Neural crest cell (in vitro differentiated cells): ENCODE data around the gene CYTH4. TPM values are rescaled to one million over a fixed set of nuclear protein-coding genes. Genes with fewer than 3 reads are reported as not detected.

Source experiments
- DNase-seq: peaks from one replicate; pipeline ENCODE4 v3.0.0; 2021; ENCODE audit warnings: low read depth, mixed read lengths, low spot score
- H3K27ac Mint-ChIP-seq: one replicate; pipeline ENCODE4 v1.8.0; 2021; ENCODE audit warnings: mild to moderate bottlenecking, mixed read lengths; ENCODE audit not compliant: unreplicated experiment
- H3K27me3 Mint-ChIP-seq: 2 replicates; pipeline ENCODE4 v1.8.0; 2021; ENCODE audit warnings: low read depth, mild to moderate bottlenecking, mixed read lengths
- H3K36me3 Mint-ChIP-seq: 2 replicates; pipeline ENCODE4 v1.8.0; 2021; ENCODE audit warnings: low read depth, mild to moderate bottlenecking, mixed read lengths
- H3K4me1 Mint-ChIP-seq: 2 replicates; pipeline ENCODE4 v1.8.0; 2021; ENCODE audit warnings: mixed read lengths
- H3K4me3 Mint-ChIP-seq: one replicate; pipeline ENCODE4 v1.8.0; 2021; ENCODE audit warnings: mild to moderate bottlenecking, mixed read lengths
- H3K9me3 Mint-ChIP-seq: 2 replicates; pipeline ENCODE4 v1.8.0; 2021; ENCODE audit warnings: mixed read lengths
- CTCF ChIP-seq: fragments of 200-600 bp; sonication (generic); conservative IDR thresholded peaks from 2 replicates; pipeline ENCODE4 v1.5.0; 2021; ENCODE audit warnings: antibody characterized with exemption, mild to moderate bottlenecking
- total RNA-seq: library from RNA; stranded (reverse); gene quantifications from 2 replicates; pipeline ENCODE4 v1.2.1, GENCODE V29; 2021

The CYTH4 gene
- total RNA-seq, 1 donor from 2014 or later, result not detected

GRCh38 chr22:37305887-37306286 is 23.6 kb downstream of the CYTH4 start:
- Mint-ChIP-seq H3K9me3 (no peaks in the 10 kb centered on the region), H3K36me3 (no peaks in the 10 kb centered on the region), H3K4me1 (peaks cover 31% of the 10 kb centered on the region), H3K4me3 (no peak overlapping the region), H3K27me3 (no peaks in the 10 kb centered on the region), H3K27ac (no peak overlapping the region)
- no peak for DNase-seq
- no peak for TF ChIP-seq CTCF

DNA sequence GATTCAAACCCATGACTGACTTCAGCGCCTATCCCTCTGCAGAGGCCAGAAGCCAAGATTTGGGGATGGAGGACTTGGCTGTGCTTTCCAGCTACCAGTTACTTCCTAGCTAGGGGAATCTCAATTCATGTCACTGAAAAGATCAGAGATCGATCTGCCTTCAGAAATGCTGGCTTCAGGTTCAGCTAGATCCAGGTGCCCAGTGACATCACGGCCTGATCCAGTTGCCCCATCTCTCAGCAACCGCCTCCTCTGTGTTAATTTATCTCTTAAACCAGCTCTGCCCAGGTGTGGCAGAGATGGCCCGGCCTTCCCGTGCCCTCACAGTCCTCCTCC is 24.2 kb downstream of the CYTH4 start:
- H3K4me1 Mint-ChIP-seq, result peaks cover 28% of the 10 kb centered on the region
- H3K9me3 Mint-ChIP-seq, result no peaks in the 10 kb centered on the region
- H3K36me3 Mint-ChIP-seq, result no peaks in the 10 kb centered on the region
- no peak overlapping the region for H3K27ac Mint-ChIP-seq
- DNase-seq, result no peak
- H3K27me3 Mint-ChIP-seq, result no peaks in the 10 kb centered on the region
- TF ChIP-seq CTCF, result no peak
- H3K4me3 Mint-ChIP-seq, result no peak overlapping the region

DNA sequence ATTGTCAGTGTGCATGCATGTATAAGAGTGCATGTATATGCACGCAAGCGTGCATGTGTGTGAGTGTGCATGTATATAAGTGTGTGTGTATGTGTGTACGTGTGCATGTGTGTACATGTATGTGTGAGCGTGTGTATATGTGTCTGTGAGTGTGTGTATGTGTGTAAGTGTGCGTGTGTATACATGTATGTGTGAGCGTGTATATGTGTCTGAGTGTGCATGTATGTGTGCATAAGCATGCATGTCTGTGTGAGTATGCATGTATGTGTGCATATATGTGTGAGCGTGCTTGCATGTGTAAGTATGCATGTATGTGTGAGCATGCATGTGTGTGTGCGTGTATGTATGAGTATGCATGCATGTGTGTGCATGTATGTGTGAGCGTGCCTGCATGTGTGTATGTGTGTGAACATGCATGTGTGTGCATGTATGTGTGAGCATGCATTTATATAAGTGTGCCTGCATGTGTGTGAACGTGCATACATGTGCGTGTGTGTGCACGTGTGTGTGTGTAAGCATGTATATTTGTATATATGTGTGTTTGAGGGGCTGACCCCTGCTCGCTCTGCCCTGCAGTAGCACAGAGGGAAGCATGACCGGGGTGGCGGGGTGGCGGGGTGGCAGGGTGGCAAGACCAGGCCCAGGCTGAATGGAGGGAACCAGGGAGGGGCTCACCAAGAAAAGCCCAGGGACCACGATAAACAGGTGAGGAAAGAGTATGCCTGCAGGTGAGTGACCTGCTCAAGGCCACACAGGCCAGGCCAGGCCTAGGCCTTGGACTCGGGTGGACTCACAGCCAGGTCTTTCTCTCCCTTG is 26.3 kb downstream of the CYTH4 start:
- Mint-ChIP-seq H3K4me1 (peaks cover 17% of the 10 kb centered on the region), H3K36me3 (no peaks in the 10 kb centered on the region), H3K9me3 (no peaks in the 10 kb centered on the region), H3K27ac (no peak overlapping the region), H3K4me3 (no peak overlapping the region), H3K27me3 (no peaks in the 10 kb centered on the region)
- DNase-seq, result no peak
- TF ChIP-seq CTCF, result no peak

DNA sequence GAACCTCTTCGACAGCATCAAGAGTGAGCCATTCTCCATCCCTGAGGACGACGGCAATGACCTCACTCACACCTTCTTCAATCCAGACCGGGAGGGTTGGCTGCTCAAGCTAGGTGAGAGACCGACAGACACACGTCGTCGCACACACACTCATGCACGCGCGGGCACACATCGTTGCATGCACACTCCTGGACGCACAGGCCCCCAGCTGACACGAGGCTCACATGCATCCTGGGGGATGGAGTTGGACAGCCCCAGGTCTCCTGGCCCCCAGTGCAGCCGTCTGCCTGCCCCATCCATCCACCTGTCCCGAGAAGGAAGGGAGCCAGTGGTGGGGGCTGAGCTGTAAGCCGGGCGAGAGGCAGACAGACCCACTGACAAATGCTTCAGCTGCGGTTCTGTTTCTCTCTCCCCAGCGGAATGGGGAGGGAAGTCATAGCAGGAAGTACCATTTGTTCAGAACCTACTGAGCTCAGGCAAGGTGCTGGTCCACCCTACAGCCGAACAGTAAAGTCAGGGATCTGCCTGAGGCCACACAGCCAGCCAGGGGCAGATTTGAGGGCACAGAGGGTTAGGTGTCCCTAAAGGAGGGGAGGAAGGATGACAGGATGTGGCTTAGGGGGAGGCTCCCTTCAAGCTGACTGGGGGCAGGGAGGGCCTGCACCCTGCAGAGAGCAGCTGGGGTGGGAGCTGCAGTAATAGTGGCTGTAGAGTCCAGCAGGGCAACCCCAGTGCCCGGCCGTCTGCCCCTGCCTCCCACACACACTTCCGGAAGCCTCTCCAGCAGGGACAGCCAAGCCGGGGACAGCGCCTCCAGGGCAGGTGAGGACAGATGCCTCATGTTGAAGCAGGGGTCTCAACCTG is 27.1 kb downstream of the CYTH4 start:
- no peak overlapping the region for H3K27ac Mint-ChIP-seq
- H3K4me1 Mint-ChIP-seq, result peaks cover 17% of the 10 kb centered on the region

GRCh38 chr22:37310075-37310606 is 27.8 kb downstream of the CYTH4 start:
- Mint-ChIP-seq H3K27ac (peak overlapping the region; percentile 19), H3K27me3 (peaks cover 3% of the 10 kb centered on the region), H3K4me3 (no peak overlapping the region), H3K36me3 (no peaks in the 10 kb centered on the region), H3K4me1 (peaks cover 17% of the 10 kb centered on the region), H3K9me3 (no peaks in the 10 kb centered on the region)
- no peak for TF ChIP-seq CTCF
- no peak for DNase-seq

More for the DNA sequence above, 27.1 kb downstream of the CYTH4 start:
- no peak for DNase-seq
- no peaks in the 10 kb centered on the region for H3K9me3 Mint-ChIP-seq
- peaks cover 3% of the 10 kb centered on the region for H3K27me3 Mint-ChIP-seq
- H3K36me3 Mint-ChIP-seq, result no peaks in the 10 kb centered on the region
- TF ChIP-seq CTCF, result no peak
- H3K4me3 Mint-ChIP-seq, result no peak overlapping the region
